ENCODE data around the gene ATP1A2. TPM values are rescaled to one million over a fixed set of nuclear protein-coding genes. Genes with fewer than 3 reads are reported as not detected.
A peak's percentile ranks its signal among the peaks of the same experiment; 100 is the strongest.

ATP1A2 gene
- total and polyA plus RNA-seq, 10 of the 15 experiments (the other 5 are each of a cell fraction or from before 2014, with no cell fraction given): 0.15 TPM; not detected in 9

DNA sequence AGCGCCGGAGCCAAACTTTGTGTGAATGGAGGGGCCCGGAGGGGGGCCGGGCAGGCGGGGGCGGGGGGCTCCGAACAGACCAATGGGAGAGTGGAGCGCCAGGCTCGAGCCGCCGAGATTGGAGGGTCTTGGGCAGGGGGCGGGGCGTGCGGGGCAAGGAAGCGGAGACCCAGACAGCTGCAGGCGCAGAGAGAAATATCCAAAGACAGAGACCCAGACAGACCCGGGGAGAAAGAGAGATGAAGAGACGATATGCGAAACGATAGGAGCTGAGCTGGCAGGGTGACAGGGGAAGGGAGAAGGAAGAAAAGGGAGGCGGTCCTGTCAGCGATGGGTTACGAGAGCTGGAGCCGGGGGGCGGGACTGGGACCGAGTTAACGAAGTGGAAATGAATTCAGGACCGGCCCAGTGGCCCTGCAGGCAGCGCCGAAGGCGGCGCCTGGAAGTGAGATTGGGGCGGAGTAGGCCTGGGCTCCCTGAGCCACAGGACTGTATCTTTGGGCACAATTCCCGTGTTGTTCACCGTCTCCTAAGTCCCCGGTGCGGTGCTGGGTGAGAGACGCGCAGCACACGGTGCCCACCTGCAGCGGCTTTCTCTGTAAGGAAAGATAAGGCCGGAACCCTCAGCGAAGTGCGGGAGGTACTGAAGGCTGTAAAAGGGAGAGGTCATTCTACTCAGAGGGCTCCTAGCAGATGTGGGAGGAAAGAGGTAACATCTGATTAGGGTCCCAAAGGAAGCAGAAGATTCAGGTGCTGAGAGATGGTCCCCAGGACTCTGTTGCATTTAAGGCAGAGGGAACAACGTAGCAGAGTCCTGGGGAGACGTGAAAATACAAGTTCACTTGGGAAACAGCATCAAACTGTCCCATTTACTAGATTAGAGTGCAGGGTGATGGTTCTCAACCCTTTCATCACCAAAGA lies 45.1 kb upstream of the ATP1A2 start:
- ChIA-PET CTCF (interaction anchor here (2.0 to 49.8 kb wide), 3 partner anchors 11 to 64 kb away, joined by 5 to 1035 read pairs (median 1035); partner anchors contain the start of genes IGSF8, KCNJ10 and KCNJ9), POLR2A (interaction anchor here (1.1 to 1.4 kb wide), 2 partner anchors 18 to 62 kb away, joined by 3 read pairs; no protein-coding TSS in a partner anchor), RAD21 (ENCODE audit: unreplicated experiment) (interaction anchor here (1.0 kb wide), 1 partner anchor 8 kb away, joined by 3 read pairs; no protein-coding TSS in a partner anchor), SMC1A (ENCODE audit: uncharacterized antibody, unreplicated experiment) (interaction anchor here (1.2 to 1.3 kb wide), 2 partner anchors 24 to 30 kb away, joined by 3 read pairs; no protein-coding TSS in a partner anchor)
- H2AFZ ChIP-seq (ENCODE audit: control insufficient read depth, low read depth, low read length): peak overlapping the region; percentile 70
- intact Hi-C loops (cut with micrococcal nuclease; ENCODE audit: unreplicated experiment): no loop called here
- no TSS peak for BruUV-seq (replicated peaks)
- peaks cover 18% of the 10 kb centered on the region for H3K4me1 ChIP-seq (ENCODE audit: control insufficient read depth, insufficient read depth, low read length)
- H3K36me3 ChIP-seq (ENCODE audit: control insufficient read depth in 2 of 2, insufficient read depth in 2 of 2, low read length in 1 of 2): no peaks in the 10 kb centered on the region
- no peaks in the 10 kb centered on the region for H3K9me3 ChIP-seq (replicated peaks; ENCODE audit: control insufficient read depth, insufficient read depth, low read length)
- H3K4me2 ChIP-seq (ENCODE audit: control insufficient read depth, insufficient read depth): peak overlapping the region; percentile 88
- ATAC-seq: peak; percentile 71
- H3K27me3 ChIP-seq (replicated peaks in 1 of 2; ENCODE audit: control insufficient read depth in 2 of 2, insufficient read depth in 2 of 2, low read length in 1 of 2): peaks cover 2 to 6% of the 10 kb centered on the region in 2 experiments
- no peak for FAIRE-seq
- no peak overlapping the region; the same call in 1 of the 2 replicates for H3K9ac ChIP-seq (ENCODE audit: control insufficient read depth, insufficient read depth, low read length)
- H3K79me2 ChIP-seq (ENCODE audit: control insufficient read depth, insufficient read depth, low read length): no peaks in the 10 kb centered on the region
- H3K4me3 ChIP-seq: peak overlapping the region; percentile 59
- no peak overlapping the region for H3K27ac ChIP-seq (ENCODE audit: control insufficient read depth, insufficient read depth)
- 29% methylated on average over 32 of the region's 46 CpGs for WGBS (ENCODE audit: insufficient coverage, insufficient replicate concordance, low lambda C conversion rate, missing lambda C conversion rate)
- in situ Hi-C loops (cut with MboI): no loop called here
- no peaks in the 10 kb centered on the region for H4K20me1 ChIP-seq (ENCODE audit: control insufficient read depth, insufficient read depth)
- no peak for DNase-seq (ENCODE audit: low read depth, low spot score)
- TF ChIP-seq GABPA (IDR thresholded peaks at IDR 0.05; ENCODE audit: low read depth) (no peak), NFYB (IDR thresholded peaks at IDR 0.05; ENCODE audit: insufficient read depth, low read depth, low read length) (peak; percentile 56; the same call in 1 of the 2 replicates), STAT3 (IDR thresholded peaks at IDR 0.05; ENCODE audit: low read depth, low read length) (no peak), TAF1 (IDR thresholded peaks at IDR 0.05; ENCODE audit: borderline replicate concordance, low read depth, low read length) (no peak), EGR1 (IDR thresholded peaks at IDR 0.05; ENCODE audit: borderline replicate concordance in 1 of 2, low read depth in 2 of 2, low read length in 2 of 2) (0 out of 3 replicates have a peak, but pooled peaks of 1 of the 2 experiments have one; percentile 21), SMC3 (IDR thresholded peaks at IDR 0.05; ENCODE audit: borderline replicate concordance, low read length) (no peak)
